Measurements from ENCODE around the gene EIF4E2.
"Not testable (repeated sequence)": the region's sequence is repeated elsewhere in the genome, so short reads cannot be mapped to it uniquely, and the experiment has no call there.

The EIF4E2 gene

GRCh38 chr2:232521959-232522622 is 28.4 kb upstream of the EIF4E2 start:
- in situ Hi-C loops (cut with MboI; ENCODE audit: low sequenced_read_pairs): no loop called here

GRCh38 chr2:232522623-232523401 is 27.7 kb upstream of the EIF4E2 start:
- in situ Hi-C loops (cut with MboI; ENCODE audit: low sequenced_read_pairs): no loop called here

DNA sequence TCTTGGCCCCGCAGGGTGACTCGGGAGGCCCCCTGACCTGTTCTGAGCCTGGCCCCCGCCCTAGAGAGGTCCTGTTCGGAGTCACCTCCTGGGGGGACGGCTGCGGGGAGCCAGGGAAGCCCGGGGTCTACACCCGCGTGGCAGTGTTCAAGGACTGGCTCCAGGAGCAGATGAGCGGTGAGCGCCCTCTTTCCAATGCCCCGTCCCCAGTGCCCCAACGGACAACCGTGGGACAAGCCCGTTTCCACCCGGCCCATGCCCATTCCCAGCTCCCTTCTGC is 27.1 kb upstream of the EIF4E2 start:
- in situ Hi-C loops (cut with MboI; ENCODE audit: low sequenced_read_pairs): no loop called here

DNA sequence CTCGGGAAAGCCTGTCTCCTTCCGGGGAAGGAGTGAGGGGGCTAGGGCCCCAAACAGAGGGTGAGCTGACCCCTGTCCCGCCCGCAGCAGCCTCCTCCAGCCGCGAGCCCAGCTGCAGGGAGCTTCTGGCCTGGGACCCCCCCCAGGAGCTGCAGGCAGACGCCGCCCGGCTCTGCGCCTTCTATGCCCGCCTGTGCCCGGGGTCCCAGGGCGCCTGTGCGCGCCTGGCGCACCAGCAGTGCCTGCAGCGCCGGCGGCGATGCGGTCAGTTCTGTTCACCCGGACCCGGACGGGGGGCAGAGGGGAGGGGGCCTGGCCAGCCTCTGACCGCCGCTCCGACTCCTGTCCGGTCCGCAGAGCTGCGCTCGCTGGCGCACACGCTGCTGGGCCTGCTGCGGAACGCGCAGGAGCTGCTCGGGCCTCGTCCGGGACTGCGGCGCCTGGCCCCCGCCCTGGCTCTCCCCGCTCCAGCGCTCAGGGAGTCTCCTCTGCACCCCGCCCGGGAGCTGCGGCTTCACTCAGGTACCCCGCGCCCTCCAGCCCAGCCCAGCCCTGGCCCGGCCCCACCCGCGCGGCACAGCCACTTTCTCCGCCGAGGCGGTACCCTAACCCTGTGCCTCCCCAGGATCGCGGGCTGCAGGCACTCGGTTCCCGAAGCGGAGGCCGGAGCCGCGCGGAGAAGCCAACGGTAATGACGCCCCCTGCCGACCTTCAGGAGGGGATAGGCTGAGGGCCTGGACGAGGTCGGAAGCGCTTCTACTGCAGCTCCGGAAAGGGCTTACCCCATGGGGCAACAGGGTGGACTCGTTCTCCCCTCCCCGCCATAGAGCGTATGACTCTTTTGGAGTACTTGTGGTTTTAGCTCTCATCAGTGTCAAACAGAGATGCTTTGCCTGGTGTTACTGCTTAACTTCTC is 26.5 kb upstream of the EIF4E2 start:
- in situ Hi-C loops (cut with MboI; ENCODE audit: low sequenced_read_pairs): no loop called here

GRCh38 chr2:232524771-232525170 is 25.7 kb upstream of the EIF4E2 start:
- in situ Hi-C loops (cut with MboI; ENCODE audit: low sequenced_read_pairs): no loop called here

DNA sequence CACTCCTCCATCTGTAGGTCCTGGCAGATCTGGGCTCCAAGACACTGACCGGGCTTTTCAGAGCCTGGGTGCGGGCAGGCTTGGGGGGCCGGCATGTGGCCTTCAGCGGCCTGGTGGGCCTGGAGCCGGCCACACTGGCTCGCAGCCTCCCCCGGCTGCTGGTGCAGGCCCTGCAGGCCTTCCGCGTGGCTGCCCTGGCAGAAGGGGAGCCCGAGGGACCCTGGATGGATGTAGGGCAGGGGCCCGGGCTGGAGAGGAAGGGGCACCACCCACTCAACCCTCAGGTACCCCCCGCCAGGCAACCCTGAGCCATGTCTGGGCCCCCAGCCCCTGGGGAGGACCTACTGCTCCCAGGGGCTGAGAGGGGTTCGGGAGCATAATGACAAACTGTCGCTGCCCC is 25.3 kb upstream of the EIF4E2 start:
- in situ Hi-C loops (cut with MboI; ENCODE audit: low sequenced_read_pairs): no loop called here

- in situ Hi-C loops (cut with MboI; ENCODE audit: low sequenced_read_pairs): no loop called here
Observed at GRCh38 chr2:232525791-232526371, 24.6 kb upstream of the EIF4E2 start, which contains the start of gene CHRND. CHRND (plus strand) TSS chr2:232526160; CDS start chr2:232526216, 56 bp downstream.

GRCh38 chr2:232526372-232526941 is 24.0 kb upstream of the EIF4E2 start:
- in situ Hi-C loops (cut with MboI; ENCODE audit: low sequenced_read_pairs): no loop called here

DNA sequence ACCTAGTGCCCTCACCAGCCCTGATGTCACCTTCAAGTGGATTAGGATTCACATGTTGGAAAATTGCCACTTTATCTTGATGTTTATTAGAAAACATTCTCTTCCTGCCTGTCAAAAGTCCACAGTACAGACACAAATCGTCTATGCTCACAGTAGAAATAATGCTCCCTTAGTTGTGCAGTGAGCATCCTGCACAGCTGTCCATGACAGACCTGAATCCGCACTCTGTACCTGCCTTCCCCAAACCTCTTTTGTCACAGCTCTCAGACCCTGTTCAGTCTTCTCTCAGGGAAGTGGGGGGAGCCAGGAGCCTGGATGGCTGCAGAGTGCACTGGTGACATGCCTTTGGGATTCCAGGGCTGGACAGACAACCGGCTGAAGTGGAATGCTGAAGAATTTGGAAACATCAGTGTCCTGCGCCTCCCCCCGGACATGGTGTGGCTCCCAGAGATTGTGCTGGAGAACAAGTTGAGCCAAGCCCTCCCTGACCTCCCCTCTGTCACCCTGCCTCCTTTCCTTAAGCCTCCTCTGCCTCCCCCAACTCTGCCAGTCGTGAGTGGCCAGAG is 22.5 kb upstream of the EIF4E2 start:
- in situ Hi-C loops (cut with MboI; ENCODE audit: low sequenced_read_pairs): no loop called here

- in situ Hi-C loops (cut with MboI; ENCODE audit: low sequenced_read_pairs): no loop called here
Observed at GRCh38 chr2:232528746-232529460, 21.6 kb upstream of the EIF4E2 start.

- in situ Hi-C loops (cut with MboI; ENCODE audit: low sequenced_read_pairs): no loop called here
Observed at GRCh38 chr2:232529806-232530547, 20.5 kb upstream of the EIF4E2 start.

GRCh38 chr2:232530626-232531260 is 19.7 kb upstream of the EIF4E2 start:
- in situ Hi-C loops (cut with MboI; ENCODE audit: low sequenced_read_pairs): no loop called here

DNA sequence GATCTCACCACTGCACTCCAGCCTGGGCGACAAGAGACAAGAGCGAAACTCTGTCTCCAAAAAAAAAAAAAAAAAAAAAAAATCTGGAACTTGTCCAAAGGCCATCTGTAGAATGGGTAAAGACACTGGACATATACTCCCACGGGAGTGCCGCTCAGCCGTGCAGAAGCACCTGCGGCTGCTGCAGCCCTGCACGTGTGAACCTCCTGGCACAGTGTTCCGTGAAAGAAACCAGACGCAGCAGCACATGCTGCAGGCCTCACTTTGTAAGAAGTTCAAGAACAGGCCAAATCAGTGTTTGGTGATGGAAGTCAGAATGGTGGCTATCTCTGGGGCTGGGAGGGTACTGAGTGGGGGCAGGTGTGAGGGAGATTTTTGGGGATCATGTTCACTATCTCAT is 18.1 kb upstream of the EIF4E2 start:
- in situ Hi-C loops (cut with MboI; ENCODE audit: low sequenced_read_pairs): no loop called here

- in situ Hi-C loops (cut with MboI; ENCODE audit: low sequenced_read_pairs): not testable (repeated sequence)
Observed at GRCh38 chr2:232532821-232533220, 17.7 kb upstream of the EIF4E2 start.

DNA sequence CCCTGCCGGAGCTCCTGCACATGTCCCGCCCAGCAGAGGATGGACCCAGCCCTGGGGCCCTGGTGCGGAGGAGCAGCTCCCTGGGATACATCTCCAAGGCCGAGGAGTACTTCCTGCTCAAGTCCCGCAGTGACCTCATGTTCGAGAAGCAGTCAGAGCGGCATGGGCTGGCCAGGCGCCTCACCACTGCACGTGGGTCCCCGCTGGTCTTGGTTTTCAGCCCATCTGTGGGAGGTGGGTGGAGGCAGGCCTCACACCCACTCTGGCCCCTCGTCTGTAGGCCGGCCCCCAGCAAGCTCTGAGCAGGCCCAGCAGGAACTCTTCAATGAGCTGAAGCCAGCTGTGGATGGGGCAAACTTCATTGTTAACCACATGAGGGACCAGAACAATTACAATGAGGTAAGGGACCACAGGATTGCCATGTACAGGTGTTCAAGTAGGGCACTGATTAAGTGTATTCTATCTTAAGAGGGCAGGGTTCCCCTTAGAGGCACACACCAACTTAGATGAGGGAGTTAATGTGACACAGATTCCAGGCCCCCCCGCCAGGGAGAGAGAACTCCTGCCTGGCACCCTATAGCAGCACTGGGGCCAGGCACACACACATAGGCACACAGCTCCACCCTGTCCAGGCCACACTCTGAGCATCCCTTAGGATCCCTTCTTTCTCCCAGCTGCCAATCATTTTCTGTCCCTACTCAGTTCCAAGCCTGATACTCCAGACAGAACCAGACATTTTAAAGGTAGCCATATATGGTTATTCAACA is 16.4 kb upstream of the EIF4E2 start:
- in situ Hi-C loops (cut with MboI; ENCODE audit: low sequenced_read_pairs): no loop called here

- in situ Hi-C loops (cut with MboI; ENCODE audit: low sequenced_read_pairs): no loop called here
Observed at GRCh38 chr2:232534940-232535651, 15.4 kb upstream of the EIF4E2 start.

- in situ Hi-C loops (cut with MboI; ENCODE audit: low sequenced_read_pairs): no loop called here
Observed at GRCh38 chr2:232535761-232536530, 14.5 kb upstream of the EIF4E2 start.

Measured in HL-60/S4 treated with phorbol 12-myristate 13-acetate at 8.2 ng/mL for 4 days and 3 days (cell line).